Fibroblast of lung (primary cell): ENCODE results near the gene MSLN. TPM values are rescaled to one million over a fixed set of nuclear protein-coding genes. Genes with fewer than 3 reads are reported as not detected.
"Not testable (repeated sequence)": the region's sequence is repeated elsewhere in the genome, so short reads cannot be mapped to it uniquely, and the experiment has no call there.

Experiments
- DNase-seq, 2 donors: peaks; one replicate each; pipeline versions ENCODE4 v3.0.0 to v3.0.0-alpha.2; 2010; ENCODE audit warnings: low read depth in 2 of 2
- H2AFZ ChIP-seq: 2 replicates; pipeline ENCODE4 v1.5.1; 2012; ENCODE audit warnings: low read length, control low read depth, inconsistent platforms
- H3K27ac ChIP-seq: 2 replicates; pipeline ENCODE4 v1.5.1; 2011; ENCODE audit warnings: low read length, control low read depth; ENCODE audit not compliant: insufficient read depth
- H3K27me3 ChIP-seq: 2 replicates; pipeline ENCODE4 v1.5.1; 2011; ENCODE audit warnings: mild to moderate bottlenecking, low read length; ENCODE audit not compliant: control insufficient read depth, insufficient read depth
- H3K36me3 ChIP-seq: 2 replicates; pipeline ENCODE4 v1.5.1; 2011; ENCODE audit warnings: low read length; ENCODE audit not compliant: control insufficient read depth, insufficient read depth
- H3K4me1 ChIP-seq: 2 replicates; pipeline ENCODE4 v1.5.1; 2011; ENCODE audit warnings: low read length; ENCODE audit not compliant: control insufficient read depth, insufficient read depth; ENCODE audit errors: extremely low read depth
- H3K4me2 ChIP-seq: 2 replicates; pipeline ENCODE4 v1.5.1; 2011; ENCODE audit warnings: low read length, control low read depth; ENCODE audit not compliant: insufficient read depth; ENCODE audit errors: extremely low read depth
- H3K4me3 ChIP-seq, 4 experiments: fragments of 200-600 bp in 1 of 4; sonication (generic) in 1 of 4; replicated peaks in 1 of 4; 2 replicates each; pipeline ENCODE4 v1.5.1; 2011 to 2016; ENCODE audit warnings: low read length in 4 of 4, low read depth in 3 of 4, mild to moderate bottlenecking in 3 of 4, control low read depth in 2 of 4, inconsistent platforms in 1 of 4, mixed read lengths in 1 of 4; ENCODE audit not compliant: insufficient read depth in 1 of 4; ENCODE audit errors: control extremely low read depth in 1 of 4
- H3K79me2 ChIP-seq: 2 replicates; pipeline ENCODE4 v1.5.1; 2012; ENCODE audit warnings: mild to moderate bottlenecking, low read length, inconsistent platforms; ENCODE audit not compliant: control insufficient read depth, insufficient read depth
- H3K9ac ChIP-seq: 2 replicates; pipeline ENCODE4 v1.5.1; 2011; ENCODE audit warnings: mild to moderate bottlenecking, low read length, control low read depth; ENCODE audit not compliant: insufficient read depth
- H3K9me3 ChIP-seq: 2 replicates; pipeline ENCODE4 v1.5.1; 2012; ENCODE audit warnings: low read depth, low read length; ENCODE audit not compliant: control insufficient read depth, insufficient read depth
- H4K20me1 ChIP-seq: 2 replicates; pipeline ENCODE4 v1.5.1; 2011; ENCODE audit warnings: low read length; ENCODE audit not compliant: control insufficient read depth, insufficient read depth; ENCODE audit errors: extremely low read depth
- CTCF ChIP-seq, 2 donors: IDR thresholded peaks in 1 of 2; conservative IDR thresholded peaks in 1 of 2; 1 replicate in 1 of 2; 2 replicates in 1 of 2; pipeline ENCODE4 v1.5.1; 2011 to 2012; ENCODE audit warnings: low read length in 2 of 2, control low read depth in 1 of 2, inconsistent platforms in 1 of 2, low read depth in 1 of 2, mild to moderate bottlenecking in 1 of 2
- EZH2 ChIP-seq: IDR thresholded peaks from 2 replicates; pipeline ENCODE4 v1.5.1; 2012; ENCODE audit warnings: low read length, control low read depth, mild to moderate bottlenecking; ENCODE audit errors: missing control alignments
- polyA plus RNA-seq, 2 donors: library from polyadenylated mRNA; depleted of rRNA in 1 of 2; stranded (reverse) in 1 of 2; unstranded in 1 of 2; fragments of >200 nt; gene quantifications; 2 replicates each; pipeline ENCODE4 v1.2.1, GENCODE V29; 2011 to 2012; ENCODE audit warnings: missing spikeins in 1 of 2
- total RNA-seq: library from RNA; depleted of rRNA; stranded (reverse); fragments of >200 nt; gene quantifications from 2 replicates; pipeline ENCODE4 v1.2.1, GENCODE V29; 2014

Gene MSLN
- total and polyA plus RNA-seq, 2 donors (not counting 1 experiment from before 2014, with no cell fraction given): not detected

DNA sequence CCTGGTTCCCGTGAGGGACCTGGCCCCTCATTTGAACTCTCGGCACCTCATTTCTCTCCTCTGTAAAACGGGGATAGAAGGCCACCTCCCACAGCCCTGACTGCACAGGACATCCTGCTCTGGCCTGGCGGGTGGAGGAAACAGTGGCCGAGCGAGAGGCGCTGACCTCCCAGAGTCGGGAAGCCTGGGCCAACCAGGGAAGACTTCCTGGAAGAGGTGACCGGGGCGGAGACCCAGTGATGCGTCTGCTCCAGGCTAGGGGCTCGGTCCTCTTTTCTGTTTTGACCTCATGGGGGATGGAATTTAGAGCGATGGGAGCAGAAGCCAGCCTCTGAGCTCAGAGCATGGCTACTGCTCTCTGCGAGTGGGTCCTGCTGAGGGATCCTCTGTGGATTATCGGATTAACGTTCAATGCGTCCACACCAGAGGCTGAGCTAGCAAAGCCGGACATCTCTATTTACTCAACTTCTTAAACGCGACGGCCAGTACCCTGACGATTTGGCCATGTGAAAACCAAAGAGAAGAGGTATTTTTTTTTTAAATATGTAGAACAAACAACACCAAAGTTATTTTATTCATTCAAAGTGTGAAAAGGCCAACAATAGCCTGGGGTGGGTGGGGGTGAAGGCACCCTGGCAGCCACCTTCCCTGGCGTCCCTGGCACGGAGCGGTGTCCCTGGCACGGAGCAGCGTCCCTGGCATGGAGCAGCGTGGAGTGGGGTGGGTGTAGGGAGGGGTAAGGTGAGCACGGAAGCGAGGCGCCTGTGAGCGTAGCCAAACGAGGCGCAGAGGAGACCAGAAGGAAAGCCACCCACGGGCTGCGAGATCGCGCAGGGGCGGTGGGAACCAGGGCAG lies 9.2 kb upstream of the MSLN start:
- Histone ChIP-seq H3K9ac (no peak overlapping the region), H3K4me2 (no peak overlapping the region), H3K27ac (no peak overlapping the region), H4K20me1 (no peaks in the 10 kb centered on the region), H3K36me3 (no peaks in the 10 kb centered on the region), H3K79me2 (no peaks in the 10 kb centered on the region), H3K4me1 (no peaks in the 10 kb centered on the region), H3K27me3 (peaks cover 9% of the 10 kb centered on the region), H3K4me3 (no peak overlapping the region), H3K9me3 (no peaks in the 10 kb centered on the region), H2AFZ (no peak overlapping the region)
- no peak for DNase-seq
- TF ChIP-seq EZH2 (no peak), CTCF (conservative IDR thresholded peaks at IDR 0.05 in 1 of 2, IDR thresholded peaks at IDR 0.05 in 1 of 2; ENCODE audit: low read depth in 1 of 2, low read length in 2 of 2) (no peak)

GRCh38 chr16:752007-752312 lies 8.6 kb upstream of the MSLN start:
- Histone ChIP-seq H3K4me1 (no peaks in the 10 kb centered on the region), H4K20me1 (no peaks in the 10 kb centered on the region), H3K9ac (no peak overlapping the region), H3K4me3 (no peak overlapping the region), H2AFZ (no peak overlapping the region), H3K27ac (no peak overlapping the region), H3K9me3 (no peaks in the 10 kb centered on the region), H3K4me2 (no peak overlapping the region), H3K79me2 (no peaks in the 10 kb centered on the region), H3K36me3 (no peaks in the 10 kb centered on the region), H3K27me3 (peaks cover 9% of the 10 kb centered on the region)
- TF ChIP-seq CTCF (conservative IDR thresholded peaks at IDR 0.05 in 1 of 2, IDR thresholded peaks at IDR 0.05 in 1 of 2; ENCODE audit: low read depth in 1 of 2, low read length in 2 of 2) (no peak), EZH2 (no peak)
- no peak for DNase-seq

GRCh38 chr16:754121-754607 lies 6.4 kb upstream of the MSLN start:
- H3K36me3 ChIP-seq, H3K9me3 ChIP-seq, H3K4me1 ChIP-seq, H3K27me3 ChIP-seq, H3K79me2 ChIP-seq, H3K27ac ChIP-seq, H3K4me2 ChIP-seq, H2AFZ ChIP-seq, H3K9ac ChIP-seq, DNase-seq, H4K20me1 ChIP-seq, H3K4me3 ChIP-seq: not testable (repeated sequence)
